Fibroblast of skin of abdomen (primary cell): ENCODE measurements around the gene VSTM2B.

Experiments used
- DNase-seq: peaks from one replicate; pipeline ENCODE4 v3.0.0-alpha.2; 2013

VSTM2B gene

GRCh38 chr19:29598496-29598895 lies 72.7 kb downstream of the VSTM2B start:
- DNase-seq, result no peak

- no peak for DNase-seq
These were observed 77.5 kb downstream of the VSTM2B start for GRCh38 chr19:29603308-29603707.

GRCh38 chr19:29605653-29606419 lies 80.0 kb downstream of the VSTM2B start, which contains the start of gene POP4:
Gene POP4 (plus strand): TSS chr19:29606283. CDS start chr19:29606319, 36 bp downstream.
- peak; percentile 95 for DNase-seq

GRCh38 chr19:29606420-29606747 lies 80.6 kb downstream of the VSTM2B start:
- DNase-seq, result no peak

DNA sequence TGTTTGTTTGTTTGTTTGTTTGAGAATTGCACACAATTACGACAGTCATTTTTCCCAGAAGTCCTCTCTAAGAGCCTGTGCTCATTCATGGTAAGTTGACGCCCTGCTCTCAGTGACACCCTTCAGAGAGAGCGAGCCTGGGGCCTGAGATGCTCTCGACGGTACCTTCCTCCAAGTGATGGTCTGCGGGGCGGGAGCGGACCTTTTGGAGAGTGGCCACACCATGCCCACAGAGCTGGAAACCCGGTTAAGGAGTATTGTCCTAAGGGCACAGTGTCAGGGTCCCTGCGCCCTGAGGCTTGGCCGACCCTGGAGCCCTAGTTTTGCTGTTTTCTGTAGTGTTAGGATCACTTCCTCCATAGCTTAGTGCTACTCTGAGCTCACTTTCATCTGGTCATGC lies 83.8 kb downstream of the VSTM2B start:
- no peak for DNase-seq

GRCh38 chr19:29610213-29610573 lies 84.4 kb downstream of the VSTM2B start:
- DNase-seq, result no peak

GRCh38 chr19:29610574-29611271 lies 84.9 kb downstream of the VSTM2B start:
- DNase-seq, result peak; percentile 75

- no peak for DNase-seq
These were observed 86.3 kb downstream of the VSTM2B start for GRCh38 chr19:29612121-29612520.

- DNase-seq, result no peak
These were observed 87.2 kb downstream of the VSTM2B start for GRCh38 chr19:29612801-29613595.

GRCh38 chr19:29614046-29614445 lies 88.3 kb downstream of the VSTM2B start:
- DNase-seq, result no peak
